ENCODE results near the gene TXNRD2.
A peak's percentile ranks its signal among the peaks of the same experiment; 100 is the strongest.
"Not testable (repeated sequence)": the region's sequence is repeated elsewhere in the genome, so short reads cannot be mapped to it uniquely, and the experiment has no call there.

Gene TXNRD2

GRCh38 chr22:19943082-19944026 is 1.7 kb upstream of the TXNRD2 start:
- DNase-seq: peak; percentile 80

- peak; percentile 63 for DNase-seq
Observed at GRCh38 chr22:19942157-19943081, 801 bp upstream of the TXNRD2 start.

GRCh38 chr22:19940536-19941364 is 868 bp downstream of the TXNRD2 start:
- DNase-seq: no peak

- DNase-seq: no peak
Observed at GRCh38 chr22:19937616-19938473, 3.8 kb downstream of the TXNRD2 start.

GRCh38 chr22:19936513-19936912 is 5.1 kb downstream of the TXNRD2 start:
- DNase-seq: no peak

- DNase-seq: peak; percentile 77
Observed at GRCh38 chr22:19935123-19935718, 6.4 kb downstream of the TXNRD2 start.

GRCh38 chr22:19933341-19934241 is 8.0 kb downstream of the TXNRD2 start:
- DNase-seq: peak; percentile 94

- peak; percentile 95 for DNase-seq
Observed at GRCh38 chr22:19932367-19933206, 9.0 kb downstream of the TXNRD2 start.

- no peak for DNase-seq
Observed at GRCh38 chr22:19931514-19931913, 10.1 kb downstream of the TXNRD2 start.

- DNase-seq: no peak
Observed at GRCh38 chr22:19930551-19931486, 10.8 kb downstream of the TXNRD2 start.

- DNase-seq: peak; percentile 67
Observed at GRCh38 chr22:19929586-19930550, 11.8 kb downstream of the TXNRD2 start.

GRCh38 chr22:19928207-19928606 is 13.4 kb downstream of the TXNRD2 start:
- DNase-seq: no peak

GRCh38 chr22:19927696-19928095 is 13.9 kb downstream of the TXNRD2 start:
- no peak for DNase-seq

- not testable (repeated sequence) for DNase-seq
Observed at GRCh38 chr22:19926028-19926427, 15.6 kb downstream of the TXNRD2 start.

GRCh38 chr22:19923914-19924513 is 17.6 kb downstream of the TXNRD2 start:
- no peak for DNase-seq

- no peak for DNase-seq
Observed at GRCh38 chr22:19921544-19922081, 20.0 kb downstream of the TXNRD2 start.
